IMR-90 (cell line): ENCODE data around the gene TPM3.

Experiments
- BHLHE40 ChIP-seq: fragments of 150-350 bp; IDR thresholded peaks from 2 replicates; pipeline ENCODE4 v1.6.1; 2016; ENCODE audit warnings: mild to moderate bottlenecking, low read depth, low read length
- CEBPB ChIP-seq: IDR thresholded peaks from 2 replicates; pipeline ENCODE4 v1.6.1; 2012; ENCODE audit warnings: low read depth, low read length, improper control_type of control experiment
- CHD1 ChIP-seq: IDR thresholded peaks from 2 replicates; pipeline ENCODE4 v1.6.1; 2012; ENCODE audit warnings: low read depth, low read length, improper control_type of control experiment
- CTCF ChIP-seq: conservative IDR thresholded peaks from 2 replicates; pipeline ENCODE4 v1.5.1; 2012; ENCODE audit warnings: mild to moderate bottlenecking, low read depth, low read length, improper control_type of control experiment
- FOS ChIP-seq: fragments of 150-350 bp; IDR thresholded peaks from 2 replicates; pipeline ENCODE4 v1.6.1; 2016; ENCODE audit warnings: low read depth, low read length
- MAFK ChIP-seq: IDR thresholded peaks from 2 replicates; pipeline ENCODE4 v1.6.1; 2012; ENCODE audit warnings: low read depth, low read length, improper control_type of control experiment
- MXI1 ChIP-seq: IDR thresholded peaks from 2 replicates; pipeline ENCODE4 v1.6.1; 2012; ENCODE audit warnings: low read depth, mild to moderate bottlenecking, low read length, moderate library complexity, borderline replicate concordance
- NFE2L2 ChIP-seq: fragments of 150-350 bp; IDR thresholded peaks from 2 replicates; pipeline ENCODE4 v1.6.1; 2016; ENCODE audit warnings: low read depth, mild to moderate bottlenecking, low read length
- POLR2A ChIP-seq: IDR thresholded peaks from 2 replicates; pipeline ENCODE4 v1.6.1; 2012; ENCODE audit warnings: mild to moderate bottlenecking, low read depth, low read length
- RAD21 ChIP-seq: IDR thresholded peaks from 2 replicates; pipeline ENCODE4 v1.6.1; 2012; ENCODE audit warnings: low read length, improper control_type of control experiment
- RCOR1 ChIP-seq: IDR thresholded peaks from 2 replicates; pipeline ENCODE4 v1.6.1; 2012; ENCODE audit warnings: mild to moderate bottlenecking, low read length, improper control_type of control experiment; ENCODE audit not compliant: insufficient replicate concordance
- RFX5 ChIP-seq: IDR thresholded peaks from 2 replicates; pipeline ENCODE4 v1.8.0; 2012; ENCODE audit warnings: low read depth, mild to moderate bottlenecking, low read length, moderate library complexity
- USF2 ChIP-seq: fragments of 150-350 bp; IDR thresholded peaks from 2 replicates; pipeline ENCODE4 v1.6.1; 2017; ENCODE audit warnings: mild to moderate bottlenecking, antibody characterized with exemption, low read length, low read depth

DNA sequence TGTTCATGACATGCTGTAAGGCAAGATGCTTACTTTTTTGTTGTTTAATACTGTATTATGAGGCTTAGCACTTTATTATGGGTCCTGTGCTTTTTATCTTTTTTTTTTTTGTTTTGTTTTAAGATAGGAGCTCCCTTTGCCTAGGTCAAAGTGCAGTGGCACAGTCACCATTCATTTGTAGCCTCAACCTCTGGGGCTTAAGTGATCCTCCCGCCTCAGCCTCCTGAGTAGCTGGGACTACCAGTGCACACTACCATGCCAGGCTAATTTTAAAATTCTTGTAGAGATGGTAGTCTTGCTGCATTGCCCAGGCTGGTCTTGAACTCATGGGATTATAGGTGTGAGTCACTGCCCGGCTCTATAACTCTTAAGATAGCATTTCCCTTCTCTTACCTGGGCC, 33.5 kb upstream of the TPM3 start:
- TF ChIP-seq POLR2A: no peak
- no peak for TF ChIP-seq CTCF
- TF ChIP-seq FOS: no peak
- TF ChIP-seq RFX5: no peak
- TF ChIP-seq RAD21: no peak
- TF ChIP-seq CEBPB: no peak
- TF ChIP-seq NFE2L2: no peak
- TF ChIP-seq RCOR1: no peak
- no peak for TF ChIP-seq BHLHE40
- no peak for TF ChIP-seq USF2
- TF ChIP-seq MAFK: no peak
- TF ChIP-seq MXI1: no peak
- no peak for TF ChIP-seq CHD1
